NCI-H1436 (cell line): ENCODE measurements around the gene LCP2.
A peak's percentile ranks its signal among the peaks of the same experiment; 100 is the strongest.

Source experiments
- DNase-seq: peaks from one replicate; lab custom pipeline; 2025; lab: John Stamatoyannopoulos, UW

Gene LCP2

DNA sequence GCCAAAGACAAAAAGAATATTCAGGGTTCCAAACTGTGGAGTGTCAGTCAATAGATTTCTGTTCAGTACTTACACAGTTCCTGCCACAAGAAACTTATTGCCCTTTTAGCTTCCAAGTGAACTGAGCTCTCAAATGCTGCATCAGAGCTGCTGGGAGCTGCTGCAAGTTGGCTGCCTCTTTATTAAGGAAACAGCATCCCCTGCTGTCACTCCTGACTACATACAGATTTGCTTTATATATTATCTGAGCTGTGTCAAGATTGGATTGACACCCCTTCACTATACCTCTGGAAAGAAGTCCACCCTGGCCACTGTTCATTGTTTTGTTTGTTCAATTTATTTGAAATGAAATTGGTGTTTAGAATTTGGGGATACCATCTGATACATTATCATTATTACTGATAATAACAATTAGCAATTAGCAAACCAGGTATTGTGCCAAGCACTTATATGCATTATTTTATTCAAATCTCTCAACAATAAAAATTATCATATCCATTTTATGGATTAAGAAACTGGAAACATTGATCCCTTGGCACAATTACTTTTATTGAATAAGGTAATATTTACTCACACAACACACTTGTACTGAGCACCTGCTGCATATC is 81.2 kb downstream of the LCP2 start:
- peak; percentile 46 for DNase-seq

GRCh38 chr5:170211575-170212334 is 85.8 kb downstream of the LCP2 start:
- DNase-seq: no peak

DNA sequence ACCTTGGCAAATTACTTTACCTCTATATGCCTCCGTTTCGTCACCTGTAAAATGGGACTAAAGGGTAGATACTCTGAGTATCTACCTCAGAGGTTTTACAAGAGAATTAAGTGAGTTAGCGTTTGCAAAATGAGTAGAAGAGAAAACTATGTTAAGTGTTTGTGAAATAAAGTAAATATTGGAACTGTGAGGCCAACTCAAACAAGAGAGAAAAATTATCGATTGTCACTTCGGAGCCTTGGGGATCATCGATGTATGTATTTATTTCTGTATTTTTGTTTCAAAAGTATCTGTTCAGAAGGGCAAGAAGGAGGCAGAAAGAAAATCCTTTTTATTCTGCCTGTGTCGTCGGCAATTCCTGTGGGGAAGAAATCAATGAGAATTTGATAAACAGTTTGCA is 90.6 kb downstream of the LCP2 start:
- DNase-seq: no peak

DNA sequence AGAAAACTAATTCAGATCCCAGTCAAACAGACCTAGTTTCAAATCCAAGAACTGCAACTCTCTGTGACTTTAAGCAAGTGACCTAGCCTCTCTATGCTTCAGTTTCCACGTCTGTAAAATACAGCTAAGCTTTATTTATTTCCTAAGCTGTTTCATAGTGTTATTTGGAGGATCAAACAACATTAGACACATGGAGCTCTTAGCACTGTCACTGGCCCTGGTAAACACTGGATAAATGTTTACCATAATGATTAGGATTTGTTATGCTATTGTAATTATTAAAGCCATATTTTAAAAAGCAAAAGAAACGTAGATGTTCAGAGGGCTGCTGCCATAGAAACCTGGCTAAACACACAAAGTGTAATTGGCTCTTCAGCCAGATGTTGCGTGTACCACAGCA is 91.4 kb downstream of the LCP2 start:
- DNase-seq: no peak

GRCh38 chr5:170204202-170204601 is 93.4 kb downstream of the LCP2 start:
- DNase-seq: no peak

DNA sequence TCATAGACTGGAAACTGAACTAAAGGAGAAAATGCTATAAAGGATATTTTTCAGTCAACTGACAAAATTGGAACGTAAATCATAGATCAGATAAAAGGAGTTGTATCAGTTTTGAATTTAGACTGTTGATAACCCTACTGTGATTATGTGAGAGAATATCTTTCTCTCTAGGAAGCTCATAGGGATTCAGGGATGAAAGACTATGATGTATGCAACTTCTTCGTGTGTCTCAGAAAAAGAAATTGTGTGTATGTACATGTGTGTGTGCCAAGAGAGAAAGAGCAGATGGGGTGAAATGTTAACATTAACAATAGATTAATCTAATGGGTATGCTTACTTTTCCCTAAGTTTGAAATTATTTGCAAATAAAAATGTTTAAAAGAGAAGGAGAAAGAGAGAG is 95.5 kb downstream of the LCP2 start:
- no peak for DNase-seq

- DNase-seq: no peak
Observed at GRCh38 chr5:170201311-170201710, 96.3 kb downstream of the LCP2 start.

DNA sequence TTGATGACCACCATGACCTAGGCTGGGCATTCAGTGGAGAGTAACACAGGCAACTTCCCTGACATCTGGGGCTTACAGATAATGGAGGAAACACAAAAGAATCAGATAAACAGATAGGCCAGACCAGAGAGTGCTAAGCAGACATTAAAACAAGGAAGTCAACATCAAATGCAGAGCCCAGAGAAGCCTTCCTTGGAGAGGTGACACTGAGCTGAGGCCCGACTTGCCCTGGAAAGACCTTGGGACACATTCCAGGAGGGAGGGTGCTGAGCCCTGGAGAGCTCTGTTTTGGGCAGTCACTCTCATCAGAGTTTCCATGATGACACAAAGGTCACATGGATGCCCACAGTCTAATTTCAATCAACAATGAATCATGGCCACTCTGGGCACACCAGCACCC is 96.7 kb downstream of the LCP2 start:
- no peak for DNase-seq
